Vagina (tissue), 2 donors: ENCODE results near the gene UBAP2L.
"Not testable (repeated sequence)": the region's sequence is repeated elsewhere in the genome, so short reads cannot be mapped to it uniquely, and the experiment has no call there.

Source experiments
- CTCF ChIP-seq, 3 experiments: fragments of 450-650 bp in 2 of 3; fragments of 200-600 bp in 1 of 3; sonication (generic) in 1 of 3; IDR thresholded peaks; one replicate each; pipeline ENCODE4 v1.5.1; 2017 to 2019; ENCODE audit warnings: antibody characterized with exemption in 3 of 3, mild to moderate bottlenecking in 2 of 3, moderate library complexity in 2 of 3
- POLR2A ChIP-seq, 2 donors: fragments of 450-650 bp; IDR thresholded peaks; one replicate each; pipeline ENCODE4 v1.6.1; 2017; ENCODE audit warnings: antibody characterized with exemption in 2 of 2, mild to moderate bottlenecking in 2 of 2, moderate library complexity in 2 of 2
- POLR2AphosphoS5 ChIP-seq, 2 donors: sonication (generic); formaldehyde crosslinking; IDR thresholded peaks; one replicate each; pipeline ENCODE4 v1.9.0; 2017; ENCODE audit warnings: antibody characterized with exemption in 2 of 2, mild to moderate bottlenecking in 2 of 2, low read depth in 1 of 2; ENCODE audit not compliant: insufficient read depth in 1 of 2

- TF ChIP-seq POLR2AphosphoS5 (IDR thresholded peaks at IDR 0.05; ENCODE audit: insufficient read depth in 1 of 2, low read depth in 1 of 2); CTCF (IDR thresholded peaks at IDR 0.05); POLR2A (IDR thresholded peaks at IDR 0.05): not testable (repeated sequence)
Measured at GRCh38 chr1:154205778-154206177, 15.0 kb upstream of the UBAP2L start.
